NB4 (cell line): ENCODE results near the gene ATG4C.

Experiments
- CTCF ChIP-seq: IDR thresholded peaks from one replicate; pipeline ENCODE4 v1.5.1; 2012; ENCODE audit warnings: low read depth, low read length
- MAX ChIP-seq: IDR thresholded peaks from 2 replicates; pipeline ENCODE4 v1.6.1; 2011; ENCODE audit warnings: low read depth, low read length
- MYC ChIP-seq: IDR thresholded peaks from 2 replicates; pipeline ENCODE4 v1.6.1; 2011; ENCODE audit warnings: low read depth, low read length
- POLR2A ChIP-seq: IDR thresholded peaks from 2 replicates; pipeline ENCODE4 v1.6.1; 2011; ENCODE audit warnings: mild to moderate bottlenecking; ENCODE audit not compliant: insufficient read length; ENCODE audit errors: extremely low read depth

- peak; percentile 80 for TF ChIP-seq CTCF
- no peak for TF ChIP-seq POLR2A
- no peak for TF ChIP-seq MAX
- no peak for TF ChIP-seq MYC
Measured at GRCh38 chr1:62912028-62912638, 128.2 kb downstream of the ATG4C start.
